ENCODE results near the gene KAT2A.
A peak's percentile ranks its signal among the peaks of the same experiment; 100 is the strongest.

KAT2A gene

DNA sequence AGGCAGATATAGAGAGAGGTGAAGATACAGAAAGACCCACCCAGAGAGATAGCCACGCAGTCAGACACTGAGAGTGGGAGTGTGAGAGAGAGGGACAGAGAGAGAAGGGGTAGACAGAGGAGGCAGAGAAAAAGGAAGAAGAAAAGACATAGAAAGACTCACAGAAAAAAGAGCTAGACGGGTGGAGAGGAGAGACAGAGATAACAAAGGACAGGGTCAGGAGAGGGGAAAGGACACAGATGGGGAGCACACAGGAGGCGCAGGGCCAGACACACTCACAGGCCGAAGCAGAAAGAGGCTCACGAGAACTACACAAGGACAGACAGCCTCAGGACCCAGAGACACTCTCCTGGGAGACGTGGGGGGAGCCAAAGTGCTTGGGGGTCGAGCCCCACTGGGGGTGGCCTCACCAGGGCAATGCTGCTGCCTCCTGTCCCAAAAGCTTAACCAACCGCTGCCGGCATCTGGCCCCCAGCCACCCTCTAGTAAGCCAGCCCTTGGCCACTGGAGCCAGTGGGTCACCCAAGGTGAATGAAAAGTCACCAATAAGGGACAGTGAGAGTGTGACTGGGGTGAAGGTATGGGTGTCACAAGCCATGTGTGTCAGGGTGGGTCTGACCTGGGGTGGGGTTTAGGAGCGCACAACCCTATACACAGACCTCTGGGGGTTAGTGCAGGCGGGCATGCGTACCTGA, 26.6 kb downstream of the KAT2A start:
- Mint-ChIP-seq H3K27ac (no peak overlapping the region), H3K27me3 (peaks cover 7% of the 10 kb centered on the region), H3K4me3 (no peak overlapping the region), H3K9me3 (no peaks in the 10 kb centered on the region), H3K36me3 (no peaks in the 10 kb centered on the region), H3K4me1 (peaks cover 8% of the 10 kb centered on the region)

DNA sequence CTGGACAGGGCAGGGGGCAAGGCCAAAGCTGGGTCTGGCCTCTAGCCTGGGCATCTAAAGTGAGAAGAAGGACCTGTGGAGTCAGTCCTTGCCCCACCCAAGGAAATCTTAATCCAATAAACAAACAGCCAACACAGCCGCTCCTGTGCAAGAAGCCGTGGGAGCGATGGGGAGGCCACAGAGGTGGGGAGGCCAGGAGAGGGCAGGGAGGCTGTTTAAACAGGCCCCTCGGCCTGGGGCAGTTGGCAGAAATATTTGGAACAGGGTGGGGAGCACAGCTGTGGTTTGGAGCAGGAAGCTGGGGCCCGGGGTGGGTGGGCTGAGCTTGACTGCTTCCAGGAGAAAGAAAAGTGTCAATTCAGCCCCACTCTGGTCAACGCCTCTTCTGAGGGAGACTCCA, 28.2 kb downstream of the KAT2A start:
- Mint-ChIP-seq H3K27me3 (peaks cover 10% of the 10 kb centered on the region), H3K36me3 (no peaks in the 10 kb centered on the region), H3K4me1 (peaks cover 6% of the 10 kb centered on the region), H3K27ac (no peak overlapping the region), H3K9me3 (no peaks in the 10 kb centered on the region), H3K4me3 (no peak overlapping the region)

DNA sequence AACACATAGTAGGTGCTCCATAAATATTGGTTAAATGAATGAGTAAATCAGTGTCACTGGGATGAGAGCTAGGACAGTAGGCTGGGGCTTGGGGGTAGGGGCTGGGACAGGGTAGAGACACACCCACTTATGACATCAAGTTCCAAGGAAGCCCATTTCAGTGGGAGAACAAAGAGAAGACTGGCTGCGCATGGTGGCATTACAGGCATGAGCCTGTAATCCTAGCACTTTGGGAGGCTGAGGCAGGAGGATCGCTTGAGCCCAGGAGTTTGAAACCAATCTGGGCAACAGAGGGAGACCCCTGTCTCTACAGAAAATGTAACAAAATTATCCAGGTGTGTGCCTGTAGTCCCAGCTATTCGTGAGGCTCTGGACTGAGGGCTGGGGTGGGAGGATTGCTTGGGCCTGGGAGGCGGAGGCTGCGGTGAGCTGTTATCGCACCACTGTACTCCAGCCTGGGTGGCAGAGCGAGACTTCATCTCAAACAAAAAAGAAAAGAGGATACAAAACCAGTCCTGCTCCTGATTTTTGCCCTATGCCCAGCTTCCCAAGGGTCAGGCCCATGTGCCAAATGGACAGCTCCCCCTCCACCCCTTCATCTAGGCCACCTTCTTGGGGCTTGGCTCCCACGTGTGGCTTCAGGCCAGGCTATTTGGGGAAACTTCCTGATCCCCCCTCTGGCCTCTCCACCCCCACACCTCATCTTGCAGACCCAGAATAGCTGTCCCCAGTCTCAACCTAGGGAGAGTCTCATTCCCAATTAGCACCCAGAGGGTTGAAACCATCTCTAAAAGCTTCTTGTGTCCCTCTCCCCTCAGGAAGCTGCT, 30.0 kb downstream of the KAT2A start:
- H3K27ac Mint-ChIP-seq: no peak overlapping the region
- no peaks in the 10 kb centered on the region for H3K4me1 Mint-ChIP-seq
- H3K9me3 Mint-ChIP-seq: no peaks in the 10 kb centered on the region
- H3K4me3 Mint-ChIP-seq: no peak overlapping the region
- H3K27me3 Mint-ChIP-seq: peaks cover 7% of the 10 kb centered on the region
- H3K36me3 Mint-ChIP-seq: no peaks in the 10 kb centered on the region

DNA sequence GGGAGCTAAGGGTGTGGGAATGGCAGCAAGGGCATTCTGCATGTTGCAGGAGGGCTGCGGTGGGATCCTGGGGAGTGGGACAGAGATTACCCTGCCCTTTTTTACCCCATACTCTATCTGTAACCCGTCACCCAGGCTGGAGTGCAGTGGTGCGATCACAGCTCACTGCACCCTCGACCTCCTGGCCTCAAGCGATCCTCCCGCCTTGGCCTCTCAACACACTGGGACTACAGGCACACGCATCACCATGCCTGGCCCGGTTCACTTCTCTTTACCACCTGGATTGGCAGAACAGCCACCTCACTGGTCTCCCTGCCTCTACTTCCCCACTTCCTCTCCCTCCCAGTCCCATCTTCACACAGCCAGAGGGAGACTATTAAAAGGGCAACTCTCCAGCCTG, 32.4 kb downstream of the KAT2A start:
- Mint-ChIP-seq H3K4me1 (no peaks in the 10 kb centered on the region), H3K27ac (no peak overlapping the region), H3K9me3 (no peaks in the 10 kb centered on the region), H3K4me3 (no peak overlapping the region), H3K36me3 (no peaks in the 10 kb centered on the region), H3K27me3 (peaks cover 3% of the 10 kb centered on the region)

DNA sequence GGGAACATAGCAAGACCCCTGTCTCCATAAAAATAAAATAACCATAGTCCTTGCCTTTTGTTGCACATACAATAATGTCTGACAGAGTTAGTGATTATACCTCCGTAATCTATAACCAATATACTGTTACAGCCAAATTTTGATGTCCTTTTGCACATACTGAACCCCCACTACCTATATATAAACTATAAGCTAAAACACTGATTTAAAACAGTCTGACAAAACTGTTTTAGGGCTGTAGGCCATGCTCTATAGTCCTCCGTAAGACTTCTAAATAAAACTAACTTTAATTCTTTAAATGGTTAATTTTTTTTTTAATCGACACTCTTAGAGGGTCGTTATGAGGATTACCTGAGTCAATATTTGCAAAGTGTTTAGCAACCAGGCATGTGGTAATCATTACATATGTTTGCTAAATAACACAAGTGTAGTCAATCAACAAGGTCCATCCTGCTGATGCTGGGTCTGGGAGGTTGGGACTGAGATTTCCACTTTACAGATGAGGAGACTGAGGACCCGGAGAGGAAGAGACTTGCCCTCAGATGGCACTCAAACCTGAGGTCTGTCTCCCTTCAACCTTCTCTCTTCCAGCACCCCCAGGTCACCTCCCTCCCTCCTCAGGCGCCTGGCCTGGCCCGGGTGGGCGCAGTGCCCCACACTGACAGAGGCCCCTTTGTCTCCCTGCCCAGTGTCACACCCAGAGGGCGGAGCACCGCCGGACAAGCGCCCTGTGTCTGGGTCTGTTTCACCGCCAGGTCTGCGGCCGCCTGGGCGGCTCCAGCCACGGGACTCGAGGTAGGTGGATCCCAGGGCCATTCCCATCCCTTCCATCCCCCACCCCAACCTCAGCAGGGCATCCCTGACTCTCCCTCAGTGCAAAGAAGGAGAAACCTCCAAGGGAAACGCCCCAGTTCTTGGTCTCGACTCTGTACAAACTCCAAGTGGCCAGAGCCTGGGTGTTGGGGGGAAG, 33.1 kb downstream of the KAT2A start:
- Mint-ChIP-seq H3K9me3 (no peaks in the 10 kb centered on the region), H3K4me1 (no peaks in the 10 kb centered on the region), H3K36me3 (no peaks in the 10 kb centered on the region), H3K4me3 (no peak overlapping the region), H3K27me3 (peaks cover 3% of the 10 kb centered on the region), H3K27ac (no peak overlapping the region)

DNA sequence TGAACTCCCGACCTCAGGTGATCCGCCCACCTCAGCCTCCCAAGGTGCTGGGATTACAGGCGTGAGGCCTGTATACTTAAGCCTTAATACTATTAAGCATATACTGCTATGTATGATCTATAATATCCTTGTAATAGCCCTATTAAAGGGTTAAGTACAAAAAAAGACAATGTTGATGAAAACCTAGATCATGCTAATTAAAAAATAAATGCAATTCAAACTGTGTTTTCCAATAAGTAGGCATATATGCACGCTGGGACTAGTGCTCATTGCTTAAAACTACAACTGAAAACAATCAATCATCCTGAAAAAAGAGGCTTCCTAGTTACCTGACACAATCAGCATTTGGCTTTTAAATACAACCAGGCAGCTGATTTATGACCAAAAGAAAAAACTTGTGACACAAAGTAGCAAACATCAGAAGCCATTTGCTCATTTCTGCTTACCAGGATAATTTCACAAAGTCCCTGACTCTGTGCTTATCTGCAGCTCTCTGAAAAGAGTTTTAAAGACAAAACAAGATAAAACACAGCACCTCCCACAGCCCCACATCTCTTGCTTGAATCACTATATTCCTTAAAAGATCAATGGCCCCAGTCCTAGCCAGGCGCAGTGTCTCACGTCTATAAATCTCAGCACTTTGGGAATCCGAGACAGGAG, 34.0 kb downstream of the KAT2A start:
- Mint-ChIP-seq H3K27ac (no peak overlapping the region), H3K4me1 (no peaks in the 10 kb centered on the region), H3K36me3 (no peaks in the 10 kb centered on the region), H3K27me3 (peaks cover 3% of the 10 kb centered on the region), H3K9me3 (no peaks in the 10 kb centered on the region), H3K4me3 (no peak overlapping the region)

DNA sequence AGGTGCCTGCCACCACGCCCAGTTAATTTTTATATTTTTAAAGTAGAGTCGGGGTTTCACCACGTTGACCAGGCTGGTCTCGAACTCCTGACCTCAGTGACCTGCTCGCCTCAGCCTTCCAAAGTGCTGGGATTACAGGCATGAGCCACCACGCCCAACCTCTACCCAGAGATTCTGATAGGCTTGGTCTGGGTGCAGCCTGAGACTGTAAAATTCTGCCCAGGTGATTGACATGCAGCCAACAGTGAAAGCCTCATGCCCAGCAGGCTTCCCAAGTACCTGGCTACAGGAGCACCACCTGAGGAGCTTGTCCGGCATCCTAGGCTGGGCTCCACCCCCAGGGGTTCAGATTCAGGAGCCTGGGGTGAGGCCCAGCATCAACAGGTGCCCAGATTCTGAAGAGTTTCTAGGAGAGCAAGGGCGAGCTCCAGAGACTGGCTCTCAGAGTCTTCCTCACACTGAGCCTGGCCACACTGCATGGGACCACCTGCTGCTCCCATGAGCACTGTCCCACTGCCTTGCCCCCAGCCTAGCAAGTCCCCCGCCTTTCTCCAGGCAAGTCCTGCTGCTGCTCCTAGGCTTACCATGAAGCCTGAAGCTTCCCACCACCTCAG, 39.5 kb downstream of the KAT2A start:
- no peak overlapping the region for H3K4me3 Mint-ChIP-seq
- H3K27me3 Mint-ChIP-seq: no peaks in the 10 kb centered on the region
- H3K27ac Mint-ChIP-seq: no peak overlapping the region
- no peaks in the 10 kb centered on the region for H3K9me3 Mint-ChIP-seq
- no peaks in the 10 kb centered on the region for H3K4me1 Mint-ChIP-seq
- H3K36me3 Mint-ChIP-seq: no peaks in the 10 kb centered on the region

DNA sequence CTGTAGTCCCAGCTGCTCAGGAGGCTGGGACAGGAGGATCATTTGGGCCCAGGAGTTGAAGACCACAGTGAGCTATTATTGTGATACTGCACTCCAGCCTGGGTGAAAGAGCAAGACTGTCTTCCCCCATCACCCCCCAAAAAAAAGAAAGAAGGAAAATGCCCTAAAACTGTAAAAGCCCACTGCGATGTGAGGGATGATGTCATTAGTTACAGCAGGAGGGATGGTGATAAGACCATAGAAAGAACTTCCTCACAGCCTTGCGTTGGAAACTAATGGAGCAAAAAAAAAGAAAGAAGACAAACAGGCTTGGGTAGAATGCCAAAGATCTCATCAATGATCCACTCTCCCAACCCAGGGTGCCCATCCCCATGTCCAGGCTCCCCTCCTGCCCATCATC, 41.6 kb downstream of the KAT2A start:
- Mint-ChIP-seq H3K4me3 (no peak overlapping the region), H3K4me1 (no peaks in the 10 kb centered on the region), H3K27me3 (peaks cover 5% of the 10 kb centered on the region), H3K9me3 (no peaks in the 10 kb centered on the region), H3K27ac (no peak overlapping the region), H3K36me3 (no peaks in the 10 kb centered on the region)

DNA sequence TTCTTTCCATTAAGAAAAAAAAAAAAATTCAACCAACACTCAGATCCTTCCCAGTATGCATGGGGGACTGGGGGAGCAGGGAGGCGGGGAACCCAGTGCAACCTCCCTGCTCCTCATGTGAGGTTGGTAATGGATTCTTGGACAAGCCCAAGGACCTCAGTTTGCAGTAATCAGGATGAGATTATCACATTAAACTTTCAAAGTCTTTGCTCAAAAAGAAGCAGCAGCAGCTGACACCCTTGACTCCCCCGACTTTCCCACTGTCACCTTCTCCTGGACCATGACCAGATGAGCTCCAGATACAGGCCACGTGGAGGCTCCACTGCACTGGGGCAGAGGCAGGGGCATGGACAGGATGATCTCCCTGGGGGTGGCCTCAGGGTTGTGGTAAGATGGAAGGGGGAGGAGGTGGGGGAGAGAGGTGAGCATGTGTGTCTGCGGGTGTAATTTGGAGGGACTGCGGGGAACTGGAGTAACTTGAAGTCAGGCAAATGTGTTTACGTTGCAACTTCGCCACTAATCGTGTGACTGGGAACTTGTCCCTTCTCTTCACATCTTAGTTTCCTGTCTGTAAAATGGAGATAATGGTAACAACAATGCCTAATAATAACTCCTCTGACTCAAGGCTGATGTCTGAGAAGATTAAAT, 42.6 kb downstream of the KAT2A start:
- peaks cover 9% of the 10 kb centered on the region for H3K27me3 Mint-ChIP-seq
- no peaks in the 10 kb centered on the region for H3K4me1 Mint-ChIP-seq
- no peak overlapping the region for H3K4me3 Mint-ChIP-seq
- no peak overlapping the region for H3K27ac Mint-ChIP-seq
- H3K9me3 Mint-ChIP-seq: no peaks in the 10 kb centered on the region
- no peaks in the 10 kb centered on the region for H3K36me3 Mint-ChIP-seq

DNA sequence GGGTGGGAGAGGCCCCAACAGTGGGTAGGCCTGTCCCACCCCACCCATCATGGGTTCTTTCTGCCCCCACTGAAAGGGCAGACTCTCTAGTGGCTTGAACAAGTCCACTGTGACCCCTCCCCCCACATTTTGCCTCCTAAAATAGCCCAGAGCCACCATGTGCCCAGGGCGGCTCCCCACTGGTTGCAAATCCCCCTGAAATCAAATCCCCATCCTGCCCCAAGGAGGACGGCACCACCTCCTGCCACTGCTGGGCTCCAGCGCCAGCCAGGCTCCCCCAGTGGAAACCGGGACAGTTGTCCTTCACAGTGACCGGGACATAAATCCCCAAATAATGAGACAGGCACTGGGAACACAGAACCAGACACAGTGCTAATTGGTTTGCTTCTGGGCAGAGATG, 43.4 kb downstream of the KAT2A start:
- Mint-ChIP-seq H3K4me3 (no peak overlapping the region), H3K9me3 (no peaks in the 10 kb centered on the region), H3K4me1 (no peaks in the 10 kb centered on the region), H3K36me3 (no peaks in the 10 kb centered on the region), H3K27ac (no peak overlapping the region), H3K27me3 (peaks cover 11% of the 10 kb centered on the region)

DNA sequence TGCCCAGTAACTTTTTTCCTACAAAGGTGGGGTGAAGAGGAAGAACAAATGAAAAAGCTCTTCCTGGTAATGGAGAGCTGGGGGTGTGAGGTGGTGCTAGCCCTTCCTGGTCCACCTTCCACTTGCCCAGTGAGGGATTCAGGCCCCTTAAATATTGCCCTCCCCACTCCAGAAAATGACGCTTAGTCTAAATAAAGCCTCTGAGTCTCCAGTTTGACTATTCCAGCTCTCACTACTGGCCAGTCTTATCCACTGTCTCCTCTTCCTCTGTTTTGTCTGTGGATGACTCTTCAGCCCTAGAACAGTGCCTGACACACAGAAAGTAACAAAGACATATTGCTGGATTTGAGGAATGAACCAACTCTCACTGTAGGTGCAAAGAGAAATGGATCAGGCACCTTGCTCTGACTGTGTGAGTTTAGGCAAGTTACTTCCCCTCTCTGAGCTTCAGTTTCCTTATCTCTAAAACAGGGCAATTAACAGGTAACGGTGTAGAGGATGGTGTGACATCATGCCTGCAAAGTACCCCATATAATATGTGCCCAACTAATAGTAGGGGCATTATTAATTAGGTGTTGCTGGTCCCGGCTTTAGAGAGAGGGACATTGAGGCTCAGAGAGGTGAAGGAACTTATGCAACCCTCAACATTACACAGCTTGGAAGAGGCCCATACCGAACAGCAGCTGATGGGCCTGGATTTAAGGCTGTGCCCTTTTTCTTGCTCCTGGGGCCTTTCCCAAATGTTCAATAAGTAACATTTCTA, 44.2 kb downstream of the KAT2A start:
- Mint-ChIP-seq H3K27ac (no peak overlapping the region), H3K27me3 (peaks cover 11% of the 10 kb centered on the region), H3K4me3 (no peak overlapping the region), H3K36me3 (no peaks in the 10 kb centered on the region), H3K4me1 (peaks cover 2% of the 10 kb centered on the region), H3K9me3 (no peaks in the 10 kb centered on the region)

DNA sequence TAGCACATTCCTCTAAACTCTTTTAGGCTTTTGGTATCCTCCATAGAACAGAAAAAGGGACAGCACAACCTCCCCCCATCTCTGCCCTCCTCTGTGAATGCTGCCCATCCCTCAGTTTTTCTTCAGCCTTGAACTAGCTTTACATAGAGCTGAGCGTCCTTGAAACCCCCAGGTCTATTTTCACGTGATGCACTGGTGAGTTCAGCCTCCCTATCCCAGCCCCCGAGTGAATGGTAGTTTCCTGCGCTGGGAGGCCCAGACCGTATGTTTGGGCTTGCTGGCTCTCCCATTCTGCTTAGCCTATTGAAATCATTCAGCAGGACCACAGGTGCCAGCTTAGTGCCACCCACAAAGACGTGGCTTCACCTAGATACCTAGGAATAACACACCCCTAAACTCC, 45.4 kb downstream of the KAT2A start:
- Mint-ChIP-seq H3K4me3 (no peak overlapping the region), H3K36me3 (no peaks in the 10 kb centered on the region), H3K4me1 (peaks cover 6% of the 10 kb centered on the region), H3K27ac (no peak overlapping the region), H3K27me3 (peaks cover 15% of the 10 kb centered on the region), H3K9me3 (no peaks in the 10 kb centered on the region)

DNA sequence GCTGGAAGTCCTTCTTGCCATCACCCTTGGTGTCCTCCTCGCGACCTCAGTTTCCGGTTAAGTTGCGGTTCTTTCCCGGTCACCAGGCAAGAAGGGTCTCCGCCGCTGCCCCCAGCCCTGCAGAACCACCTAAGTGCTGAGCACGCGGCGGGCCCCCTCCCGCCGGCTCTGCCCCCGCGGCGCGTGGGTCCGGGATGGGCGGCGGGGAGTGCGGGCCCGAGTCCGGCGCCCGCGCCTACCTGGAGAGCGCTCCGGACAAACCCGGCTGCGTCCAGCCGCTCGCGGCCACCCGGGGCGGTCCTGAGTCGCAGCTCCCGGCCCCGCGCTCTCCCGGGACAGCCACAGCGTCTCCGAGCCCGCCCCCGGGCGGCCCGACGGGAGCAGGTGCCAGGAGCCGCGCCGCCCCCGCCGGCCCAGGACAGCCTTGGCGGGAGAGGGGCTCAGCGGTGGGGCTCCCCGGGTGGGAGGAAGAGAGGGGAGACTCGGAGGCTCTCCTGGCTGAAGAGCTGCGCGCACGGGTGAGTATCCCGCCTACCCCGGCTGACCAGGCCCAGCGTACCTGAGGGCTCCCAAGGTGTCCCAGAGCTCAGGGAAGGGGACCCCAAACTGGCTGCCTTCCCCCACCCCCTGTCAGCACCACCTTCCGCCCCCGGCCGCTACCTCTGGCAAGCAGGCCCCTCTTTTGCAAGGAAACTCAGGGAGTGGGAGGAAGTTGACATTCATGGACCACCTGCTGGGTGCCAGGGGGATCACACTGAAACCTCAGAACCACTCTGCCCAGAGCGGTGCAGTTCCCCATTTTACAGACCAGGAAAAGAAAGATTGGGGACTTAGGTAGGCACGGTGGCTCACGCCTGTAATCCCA, 48.6 kb downstream of the KAT2A start:
- Mint-ChIP-seq H3K9me3 (no peaks in the 10 kb centered on the region), H3K4me1 (peaks cover 6% of the 10 kb centered on the region), H3K27me3 (peaks cover 15% of the 10 kb centered on the region), H3K27ac (no peak overlapping the region), H3K36me3 (no peaks in the 10 kb centered on the region), H3K4me3 (peak overlapping the region; percentile 55)
